ENCODE measurements around the gene HSPB6.
A peak's percentile ranks its signal among the peaks of the same experiment; 100 is the strongest.
"Not testable (repeated sequence)": the region's sequence is repeated elsewhere in the genome, so short reads cannot be mapped to it uniquely, and the experiment has no call there.

Gene HSPB6, protein sequence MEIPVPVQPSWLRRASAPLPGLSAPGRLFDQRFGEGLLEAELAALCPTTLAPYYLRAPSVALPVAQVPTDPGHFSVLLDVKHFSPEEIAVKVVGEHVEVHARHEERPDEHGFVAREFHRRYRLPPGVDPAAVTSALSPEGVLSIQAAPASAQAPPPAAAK

DNA sequence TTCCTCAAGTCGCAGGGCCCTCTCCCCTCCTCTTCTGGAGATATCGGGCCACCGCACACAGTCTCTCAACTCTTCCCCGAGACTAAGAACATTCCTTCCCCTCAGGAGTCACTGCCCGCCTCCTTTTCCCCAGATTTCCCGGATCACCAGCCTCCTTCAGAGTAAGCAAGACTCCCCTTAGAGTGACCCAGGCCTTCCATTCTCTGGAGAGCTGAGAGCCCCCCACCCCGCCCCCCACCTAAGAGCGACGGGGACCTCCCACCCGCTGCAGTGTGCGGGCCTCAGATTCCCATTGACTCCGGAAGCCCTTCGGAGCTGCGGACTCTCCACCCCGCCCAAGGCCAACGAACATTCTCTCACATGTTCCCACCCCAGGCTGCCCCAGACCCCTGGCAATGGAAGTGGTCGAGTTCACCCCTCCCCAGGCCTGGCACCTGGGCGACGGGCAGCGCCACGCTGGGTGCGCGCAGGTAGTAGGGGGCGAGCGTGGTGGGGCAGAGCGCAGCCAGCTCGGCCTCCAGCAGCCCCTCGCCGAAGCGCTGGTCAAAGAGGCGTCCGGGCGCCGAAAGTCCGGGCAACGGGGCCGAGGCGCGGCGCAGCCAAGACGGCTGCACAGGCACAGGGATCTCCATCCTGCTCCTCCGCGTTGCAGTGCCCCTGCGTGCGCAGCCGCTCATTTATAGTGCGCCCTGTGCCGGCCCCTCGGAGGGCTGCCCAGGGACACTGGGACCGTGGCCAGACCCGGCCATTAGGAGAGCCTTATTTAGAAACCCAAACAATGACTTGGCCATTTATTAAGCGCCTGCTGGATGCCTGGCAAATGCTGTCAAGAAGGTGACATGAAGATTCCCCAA, at the start of gene HSPB6:
HSPB6 (minus strand) TSS at position 653 of the 854 bp plus-strand sequence; CDS start at position 632, 21 bp downstream.
- no peaks in the 10 kb centered on the region for H3K36me3 ChIP-seq (ENCODE audit: control insufficient read depth, insufficient read depth, low read length)
- no peak within 1 kb of the TSS for H3K27ac ChIP-seq (ENCODE audit: low read length)
- H3K4me3 ChIP-seq (ENCODE audit: low read length) = peak within 1 kb of the TSS; percentile 69; the same call in 1 of the 2 replicates
- 0 out of 2 replicates have a peak, but pooled peaks cover 2% of the 10 kb centered on the region for H3K4me1 ChIP-seq (ENCODE audit: control insufficient read depth, insufficient read depth, low read length)
- no peaks in the 10 kb centered on the region for H3K9me3 ChIP-seq (ENCODE audit: control insufficient read depth, insufficient read depth, low read length)
- DNase-seq (ENCODE audit: low read depth, low spot score) = no peak
- no peaks in the 10 kb centered on the region for H3K27me3 ChIP-seq (ENCODE audit: control insufficient read depth, insufficient read depth, low read length)
- no CpG with 5 or more reads among the region's 52 CpGs for WGBS (ENCODE audit: insufficient coverage, insufficient read length)

DNA sequence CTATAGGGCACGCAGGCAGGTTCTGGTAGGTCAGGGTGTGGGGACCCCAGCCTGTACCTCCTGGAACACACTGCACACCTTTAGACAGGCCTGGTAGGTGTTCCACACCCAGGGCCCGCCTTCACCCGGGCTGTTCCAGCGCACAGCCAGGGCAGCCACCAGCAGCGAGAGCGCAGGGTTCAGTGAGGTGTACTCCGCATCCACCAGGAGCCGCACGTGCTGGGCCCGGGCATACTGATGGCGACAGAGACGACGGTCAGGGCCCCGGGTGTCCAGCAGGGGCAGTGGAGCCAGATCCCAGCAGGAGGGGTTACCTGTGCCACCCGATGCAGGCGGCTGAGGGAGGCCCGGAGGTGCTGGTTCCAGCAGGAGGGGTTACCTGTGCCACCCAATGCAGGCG, 49.8 kb upstream of the HSPB6 start:
- no peak overlapping the region for H3K4me3 ChIP-seq (ENCODE audit: low read length)

DNA sequence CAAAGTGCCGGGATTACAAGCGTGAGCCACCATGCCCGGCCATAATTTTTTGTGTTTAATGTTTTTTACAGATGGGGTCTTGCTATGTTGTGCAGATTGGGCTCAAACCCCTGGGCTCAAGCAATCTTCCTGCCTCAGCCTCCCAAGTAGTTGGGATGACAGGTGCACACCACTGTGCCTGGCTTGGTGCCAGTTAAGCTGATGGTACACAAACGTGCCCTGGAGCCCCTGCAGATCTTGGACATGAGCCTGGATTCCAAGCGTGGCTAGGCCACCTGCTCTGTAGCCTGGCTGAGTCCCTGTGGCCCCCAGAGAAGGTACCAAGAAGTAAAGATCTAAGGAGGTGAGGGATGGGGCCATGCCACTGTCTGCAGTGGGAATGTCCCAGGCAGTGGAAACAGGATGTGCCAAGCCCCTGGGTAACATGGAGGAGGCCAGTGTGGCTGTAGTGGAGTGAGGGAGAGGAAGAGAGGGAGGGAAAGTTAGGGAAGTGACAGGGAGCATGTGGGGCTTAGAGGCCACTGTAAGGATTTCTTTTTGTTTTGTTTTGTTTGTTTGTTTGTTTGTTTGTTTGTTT, 48.8 kb upstream of the HSPB6 start:
- Histone ChIP-seq H3K9me3 (ENCODE audit: control insufficient read depth, insufficient read depth, low read length) (no peaks in the 10 kb centered on the region), H3K27me3 (ENCODE audit: control insufficient read depth, insufficient read depth, low read length) (no peaks in the 10 kb centered on the region), H3K4me3 (ENCODE audit: low read length) (no peak overlapping the region), H3K27ac (ENCODE audit: low read length) (no peak overlapping the region), H3K36me3 (ENCODE audit: control insufficient read depth, insufficient read depth, low read length) (no peaks in the 10 kb centered on the region), H3K4me1 (ENCODE audit: control insufficient read depth, insufficient read depth, low read length) (no peaks in the 10 kb centered on the region)
- DNase-seq (ENCODE audit: low read depth, low spot score) = no peak
- WGBS (ENCODE audit: insufficient coverage, insufficient read length) = no CpG with 5 or more reads among the region's 5 CpGs

More for the DNA sequence above, 49.8 kb upstream of the HSPB6 start:
- Histone ChIP-seq H3K27me3 (ENCODE audit: control insufficient read depth, insufficient read depth, low read length) (no peaks in the 10 kb centered on the region), H3K27ac (ENCODE audit: low read length) (no peak overlapping the region), H3K36me3 (ENCODE audit: control insufficient read depth, insufficient read depth, low read length) (no peaks in the 10 kb centered on the region), H3K4me1 (ENCODE audit: control insufficient read depth, insufficient read depth, low read length) (no peaks in the 10 kb centered on the region), H3K9me3 (ENCODE audit: control insufficient read depth, insufficient read depth, low read length) (no peaks in the 10 kb centered on the region)
- no CpG with 5 or more reads among the region's 18 CpGs for WGBS (ENCODE audit: insufficient coverage, insufficient read length)
- no peak for DNase-seq (ENCODE audit: low read depth, low spot score)

DNA sequence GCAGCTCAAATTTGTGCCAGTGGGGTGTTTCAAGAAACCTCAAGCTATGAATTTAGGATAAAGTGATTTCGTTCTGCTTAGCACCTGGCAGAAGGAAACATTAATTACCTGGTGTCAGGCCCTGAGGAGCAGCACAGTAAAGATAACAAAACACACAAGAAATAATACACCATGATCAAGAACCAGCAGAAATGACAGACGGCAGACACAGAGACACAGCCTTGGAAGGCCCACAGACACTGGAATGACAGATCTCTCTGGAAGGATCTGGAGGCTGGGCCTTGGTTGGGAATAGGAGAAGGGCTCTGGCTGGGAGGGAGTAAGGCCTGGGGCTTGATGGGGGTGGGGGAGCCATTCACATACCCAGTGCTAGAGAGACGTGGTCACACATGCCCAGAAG, 45.0 kb upstream of the HSPB6 start:
- Histone ChIP-seq H3K9me3 (ENCODE audit: control insufficient read depth, insufficient read depth, low read length) (no peaks in the 10 kb centered on the region), H3K4me3 (ENCODE audit: low read length) (no peak overlapping the region), H3K27me3 (ENCODE audit: control insufficient read depth, insufficient read depth, low read length) (peaks cover 2% of the 10 kb centered on the region; the same call in 1 of the 2 replicates), H3K27ac (ENCODE audit: low read length) (no peak overlapping the region), H3K4me1 (ENCODE audit: control insufficient read depth, insufficient read depth, low read length) (peaks cover 2% of the 10 kb centered on the region; the same call in 1 of the 2 replicates), H3K36me3 (ENCODE audit: control insufficient read depth, insufficient read depth, low read length) (no peaks in the 10 kb centered on the region)
- DNase-seq (ENCODE audit: low read depth, low spot score) = no peak
- no CpG with 5 or more reads among the region's 3 CpGs for WGBS (ENCODE audit: insufficient coverage, insufficient read length)

DNA sequence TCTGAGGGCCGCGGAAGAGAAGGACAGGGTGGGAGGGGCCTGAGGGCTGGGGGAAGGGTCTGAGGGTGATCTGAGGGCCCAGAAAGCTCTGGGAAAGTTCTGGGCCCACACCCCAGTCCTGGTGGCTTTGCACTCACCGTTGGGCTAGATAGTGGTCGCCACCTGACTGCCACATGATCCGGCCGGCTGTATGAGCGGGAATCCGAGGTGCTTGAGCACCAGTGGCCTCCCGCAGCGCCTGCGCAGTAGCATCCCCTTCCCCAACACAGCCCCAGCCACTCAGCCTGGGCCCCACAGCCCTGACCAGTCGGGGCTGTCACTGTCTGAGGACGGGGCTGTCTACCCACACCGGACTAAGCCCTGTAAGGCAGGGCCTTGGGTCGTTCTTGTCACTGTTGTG, 40.8 kb upstream of the HSPB6 start:
- no peak overlapping the region for H3K27ac ChIP-seq (ENCODE audit: low read length)
- H3K4me3 ChIP-seq (ENCODE audit: low read length) = peak overlapping the region; percentile 17; the same call in 1 of the 2 replicates
- WGBS (ENCODE audit: insufficient coverage, insufficient read length) = no CpG with 5 or more reads among the region's 15 CpGs
- H3K9me3 ChIP-seq (ENCODE audit: control insufficient read depth, insufficient read depth, low read length) = no peaks in the 10 kb centered on the region
- peaks cover 2% of the 10 kb centered on the region; the same call in 1 of the 2 replicates for H3K27me3 ChIP-seq (ENCODE audit: control insufficient read depth, insufficient read depth, low read length)
- DNase-seq (ENCODE audit: low read depth, low spot score) = no peak
- H3K36me3 ChIP-seq (ENCODE audit: control insufficient read depth, insufficient read depth, low read length) = no peaks in the 10 kb centered on the region
- peaks cover 2% of the 10 kb centered on the region; the same call in 1 of the 2 replicates for H3K4me1 ChIP-seq (ENCODE audit: control insufficient read depth, insufficient read depth, low read length)

DNA sequence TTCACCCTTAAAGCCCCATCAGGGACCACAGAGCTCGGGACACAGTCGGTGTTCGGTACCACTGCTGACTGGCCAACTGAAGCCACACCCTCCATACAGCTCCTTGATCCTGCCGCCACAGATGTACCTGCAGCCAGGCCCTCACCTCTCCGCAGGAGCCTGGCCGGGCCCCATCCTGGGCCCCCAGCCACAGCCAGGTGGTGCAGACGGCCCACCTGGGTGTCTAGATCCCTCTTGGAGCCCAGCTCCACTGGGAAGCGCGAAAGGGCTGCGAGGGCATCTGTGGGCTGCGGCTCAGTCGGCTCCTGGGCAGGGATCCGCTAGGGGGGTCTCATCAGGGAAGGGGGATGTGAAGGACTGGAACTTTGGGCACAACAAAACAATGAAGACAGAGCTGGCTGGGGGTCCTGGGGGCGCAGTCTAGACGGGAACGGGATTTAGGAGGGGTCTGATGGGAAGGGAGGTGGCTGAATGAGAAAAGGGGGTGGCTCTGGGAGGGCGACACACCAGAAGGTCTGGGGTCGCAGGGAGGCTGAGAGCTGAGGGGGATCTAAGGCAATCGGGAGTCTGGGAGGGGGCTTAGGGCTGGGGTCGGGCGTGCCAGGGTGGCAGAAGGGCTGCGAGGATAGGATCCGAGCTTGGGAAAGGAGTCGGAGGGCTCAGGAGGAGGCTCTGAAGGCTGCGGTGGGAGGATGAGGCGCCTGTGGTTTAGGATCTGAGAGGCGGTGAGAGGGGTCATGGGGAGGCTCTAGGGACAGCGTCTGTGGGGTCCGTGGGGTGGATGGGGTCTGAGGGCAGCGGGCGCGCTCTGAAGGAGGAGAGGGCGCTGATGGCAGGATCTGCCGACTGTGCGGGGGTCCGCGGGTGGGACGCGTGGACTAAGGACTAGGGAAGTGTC, 40.1 kb upstream of the HSPB6 start:
- no CpG with 5 or more reads among the region's 39 CpGs for WGBS (ENCODE audit: insufficient coverage, insufficient read length)
- no peak for DNase-seq (ENCODE audit: low read depth, low spot score)
- peaks cover 2% of the 10 kb centered on the region; the same call in 1 of the 2 replicates for H3K4me1 ChIP-seq (ENCODE audit: control insufficient read depth, insufficient read depth, low read length)
- H3K27ac ChIP-seq (ENCODE audit: low read length) = no peak overlapping the region
- no peaks in the 10 kb centered on the region for H3K9me3 ChIP-seq (ENCODE audit: control insufficient read depth, insufficient read depth, low read length)
- no peaks in the 10 kb centered on the region for H3K36me3 ChIP-seq (ENCODE audit: control insufficient read depth, insufficient read depth, low read length)
- H3K27me3 ChIP-seq (ENCODE audit: control insufficient read depth, insufficient read depth, low read length) = peaks cover 2% of the 10 kb centered on the region; the same call in 1 of the 2 replicates
- H3K4me3 ChIP-seq (ENCODE audit: low read length) = peak overlapping the region; percentile 24; the same call in 1 of the 2 replicates

DNA sequence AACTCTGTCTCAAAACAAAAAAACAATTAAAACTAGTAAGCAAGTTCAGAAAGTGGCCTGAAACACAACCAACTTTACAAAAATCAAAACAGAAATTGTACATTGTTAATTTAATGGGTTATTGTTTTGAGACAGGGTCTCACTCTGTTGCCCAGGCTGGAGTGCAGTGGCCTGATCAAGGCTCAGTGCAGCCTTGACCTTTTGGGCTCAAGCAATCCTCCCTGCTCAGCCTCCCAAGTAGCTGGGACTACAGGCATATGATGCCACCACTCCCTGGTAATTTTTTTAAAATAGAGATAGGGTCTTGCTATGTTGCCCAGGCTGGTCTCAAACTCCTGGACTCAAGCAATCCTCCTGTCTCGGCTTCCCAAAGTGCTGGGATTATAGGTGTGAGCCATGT, 38.7 kb upstream of the HSPB6 start:
- not testable (repeated sequence) for H3K9me3 ChIP-seq (ENCODE audit: control insufficient read depth, insufficient read depth, low read length); H3K36me3 ChIP-seq (ENCODE audit: control insufficient read depth, insufficient read depth, low read length)
- WGBS (ENCODE audit: insufficient coverage, insufficient read length) = no CpG with 5 or more reads among the region's 1 CpG

DNA sequence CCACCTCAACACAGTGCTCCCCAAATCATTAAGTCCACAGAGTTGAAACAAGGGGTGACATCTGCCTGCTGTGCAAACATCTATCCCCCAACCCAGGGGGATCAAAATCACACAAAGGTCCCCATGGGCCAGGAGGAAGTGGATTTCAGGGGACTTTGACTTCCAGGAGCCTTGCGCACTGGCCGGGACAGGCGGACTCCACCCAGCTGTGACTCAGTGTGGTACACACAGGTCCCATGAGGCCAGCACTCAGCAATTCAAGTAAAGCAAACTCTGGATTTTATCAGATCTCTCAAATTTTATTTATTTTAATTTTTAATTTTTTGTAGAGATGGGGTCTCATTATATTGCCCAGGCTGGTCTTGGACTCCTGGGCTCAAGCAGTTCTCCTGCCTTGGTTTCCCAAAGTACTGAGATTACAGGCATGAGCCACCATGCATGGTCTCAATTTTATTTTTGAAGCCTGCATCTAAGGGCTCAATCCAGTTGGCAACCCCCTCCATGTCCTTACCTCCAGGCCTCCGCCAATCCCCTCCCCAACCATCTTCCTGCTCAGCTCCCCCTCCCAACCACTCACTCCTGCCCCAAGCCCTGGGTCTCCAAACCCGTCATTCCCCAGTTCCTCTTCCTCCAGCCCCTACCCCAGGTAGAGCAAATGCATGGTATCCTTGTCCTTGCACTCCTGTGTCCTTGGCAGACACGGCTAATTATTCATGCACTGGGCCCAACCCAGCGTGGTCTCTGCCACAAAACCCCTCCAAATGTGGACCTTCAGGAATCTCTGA, 36.7 kb upstream of the HSPB6 start:
- H3K27me3 ChIP-seq (ENCODE audit: control insufficient read depth, insufficient read depth, low read length) = peaks cover 2% of the 10 kb centered on the region; the same call in 1 of the 2 replicates
- WGBS (ENCODE audit: insufficient coverage, insufficient read length) = no CpG with 5 or more reads among the region's 7 CpGs
- no peak for DNase-seq (ENCODE audit: low read depth, low spot score)

More for the DNA sequence above, 38.7 kb upstream of the HSPB6 start:
- H3K27me3 ChIP-seq (ENCODE audit: control insufficient read depth, insufficient read depth, low read length); H3K27ac ChIP-seq (ENCODE audit: low read length); H3K4me1 ChIP-seq (ENCODE audit: control insufficient read depth, insufficient read depth, low read length); DNase-seq (ENCODE audit: low read depth, low spot score); H3K4me3 ChIP-seq (ENCODE audit: low read length): not testable (repeated sequence)

DNA sequence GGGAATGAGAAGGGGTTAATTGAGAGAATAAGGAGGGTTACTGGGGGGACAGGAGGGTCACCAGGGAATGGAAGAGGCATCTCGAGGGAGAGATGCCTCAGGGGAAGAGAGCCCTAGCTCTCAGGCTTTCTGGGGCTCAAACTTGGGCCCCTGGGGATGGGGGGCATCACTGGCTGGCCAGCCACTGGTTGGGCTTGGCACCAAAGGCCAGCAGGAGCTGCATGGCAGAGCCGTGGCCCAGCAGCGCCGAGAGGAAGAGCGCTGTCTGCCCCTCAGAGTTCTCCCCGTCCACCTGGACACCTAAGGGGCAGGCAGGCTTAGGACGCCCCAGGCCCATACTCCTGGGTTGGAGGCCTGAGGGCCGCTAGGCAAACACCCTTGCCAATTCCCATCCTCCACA, 36.1 kb upstream of the HSPB6 start:
- Histone ChIP-seq H3K27ac (ENCODE audit: low read length) (no peak overlapping the region), H3K9me3 (ENCODE audit: control insufficient read depth, insufficient read depth, low read length) (no peaks in the 10 kb centered on the region), H3K4me1 (ENCODE audit: control insufficient read depth, insufficient read depth, low read length) (peaks cover 2% of the 10 kb centered on the region), H3K4me3 (ENCODE audit: low read length) (no peak overlapping the region), H3K36me3 (ENCODE audit: control insufficient read depth, insufficient read depth, low read length) (no peaks in the 10 kb centered on the region; the same call in 1 of the 2 replicates), H3K27me3 (ENCODE audit: control insufficient read depth, insufficient read depth, low read length) (peaks cover 2% of the 10 kb centered on the region; the same call in 1 of the 2 replicates)
- WGBS (ENCODE audit: insufficient coverage, insufficient read length) = no CpG with 5 or more reads among the region's 8 CpGs
- DNase-seq (ENCODE audit: low read depth, low spot score) = no peak

More for the DNA sequence above, 36.7 kb upstream of the HSPB6 start:
- peaks cover 2% of the 10 kb centered on the region for H3K4me1 ChIP-seq (ENCODE audit: control insufficient read depth, insufficient read depth, low read length)
- no peak overlapping the region for H3K27ac ChIP-seq (ENCODE audit: low read length)
- H3K4me3 ChIP-seq (ENCODE audit: low read length) = no peak overlapping the region
- H3K9me3 ChIP-seq (ENCODE audit: control insufficient read depth, insufficient read depth, low read length) = no peaks in the 10 kb centered on the region
- no peaks in the 10 kb centered on the region; the same call in 1 of the 2 replicates for H3K36me3 ChIP-seq (ENCODE audit: control insufficient read depth, insufficient read depth, low read length)

All from iPS DF 6.9 (cell line).